K562 (cell line): ENCODE measurements around the gene RDH13. TPM values are rescaled to one million over a fixed set of nuclear protein-coding genes. Genes with fewer than 3 reads are reported as not detected.
A peak's percentile ranks its signal among the peaks of the same experiment; 100 is the strongest.

Experiments used
- ATAC-seq: fragments of 200-7000 bp; cut with Tn5 transposase; 3 replicates; pipeline ENCODE4 v1.9.1; 2020; ENCODE audit warnings: moderate library complexity
- BruUV-seq: library from RNA; stranded (reverse); fragments of 400-500 nt; replicated peaks from 2 replicates; lab custom pipeline; 2021; lab: Mats Ljungman, UMichigan
- CTCF ChIA-PET: fragments of 300-600 bp; formaldehyde crosslinking; extraction: SDS; loops from one replicate; lab custom pipeline; 2021; ENCODE audit warnings: low intra/inter-chr PET ratio; lab: Yijun Ruan, JAX
- POLR2A ChIA-PET: fragments of 300-600, 350-650 bp; sonication (Branson Sonifier 250); formaldehyde crosslinking; extraction: SDS; loops from one replicate; lab custom pipeline; 2021; ENCODE audit warnings: antibody characterized with exemption, inconsistent platforms; lab: Yijun Ruan, JAX
- DNase-seq, 4 experiments: peaks; one replicate each; pipeline versions ENCODE4 v3.0.0 to v3.0.0-alpha.2; 2011 to 2018; ENCODE audit warnings: low spot score in 3 of 4, mixed read lengths in 3 of 4; ENCODE audit errors: extremely low read depth in 1 of 4
- FAIRE-seq: peaks from 2 replicates; lab custom pipeline; 2011; peaks lifted over from hg19 to GRCh38; lab: Jason Lieb, UNC
- H2AFZ ChIP-seq: 2 replicates; pipeline ENCODE4 v1.6.0; 2011; ENCODE audit warnings: low read depth, low read length, control low read depth, inconsistent platforms
- H3K27ac ChIP-seq: fragments of 200-600 bp; 3 replicates; pipeline ENCODE4 v1.8.0; 2011; ENCODE audit warnings: low read depth, mild to moderate bottlenecking, control low read depth, inconsistent platforms, low read length, moderate library complexity, mixed read lengths; ENCODE audit errors: extremely low read depth
- H3K27me3 ChIP-seq, 2 experiments: fragments of 300-600 bp in 1 of 2; 2 replicates in 1 of 2; 3 replicates in 1 of 2; pipeline versions ENCODE4 v1.6.0 to v1.8.0; 2011; ENCODE audit warnings: inconsistent platforms in 2 of 2, low read length in 2 of 2, mild to moderate bottlenecking in 1 of 2, mixed read lengths in 1 of 2, moderate library complexity in 1 of 2; ENCODE audit not compliant: control insufficient read depth in 2 of 2, insufficient read depth in 2 of 2
- H3K36me3 ChIP-seq: fragments of 300-600 bp; 3 replicates; pipeline ENCODE4 v1.8.0; 2011; ENCODE audit warnings: mild to moderate bottlenecking, low read length, inconsistent platforms; ENCODE audit not compliant: control insufficient read depth, insufficient read depth
- H3K4me1 ChIP-seq, 2 experiments: fragments of 200-600 bp in 1 of 2; replicated peaks in 1 of 2; 2 replicates in 1 of 2; 3 replicates in 1 of 2; pipeline versions ENCODE4 v1.5.1 to v1.8.0; 2011; ENCODE audit warnings: inconsistent platforms in 2 of 2, low read length in 2 of 2, mild to moderate bottlenecking in 1 of 2, mixed read lengths in 1 of 2, moderate library complexity in 1 of 2; ENCODE audit not compliant: control insufficient read depth in 2 of 2, insufficient read depth in 2 of 2
- H3K4me2 ChIP-seq: 2 replicates; pipeline ENCODE4 v1.6.1; 2011; ENCODE audit warnings: low read length, control low read depth, inconsistent platforms, mixed read lengths; ENCODE audit not compliant: insufficient read depth
- H3K4me3 ChIP-seq: fragments of 200-600 bp; sonication (generic), shearing (Covaris generic); 2 replicates; pipeline ENCODE4 v1.5.1; 2016; ENCODE audit warnings: control low read depth, inconsistent platforms
- H3K79me2 ChIP-seq: fragments of 200-600 bp; 3 replicates; pipeline ENCODE4 v1.8.0; 2011; ENCODE audit warnings: low read length, inconsistent platforms; ENCODE audit not compliant: control insufficient read depth, insufficient read depth
- H3K9ac ChIP-seq, 2 experiments: 2 replicates each; pipeline versions ENCODE4 v1.6.0 to v1.6.1; 2011; ENCODE audit warnings: low read depth in 2 of 2, low read length in 2 of 2, control low read depth in 1 of 2, inconsistent platforms in 1 of 2, mild to moderate bottlenecking in 1 of 2, mixed read lengths in 1 of 2; ENCODE audit not compliant: insufficient read depth in 1 of 2
- H3K9me1 ChIP-seq: one replicate; pipeline ENCODE4 v1.6.0; 2011; ENCODE audit warnings: inconsistent platforms, mild to moderate bottlenecking, low read length, moderate library complexity; ENCODE audit not compliant: control insufficient read depth, insufficient read depth
- H3K9me3 ChIP-seq: replicated peaks from 2 replicates; pipeline ENCODE4 v1.5.1; 2011; ENCODE audit warnings: low read depth, low read length, inconsistent platforms; ENCODE audit not compliant: control insufficient read depth, insufficient read depth
- H4K20me1 ChIP-seq: replicated peaks from 2 replicates; pipeline ENCODE4 v1.6.1; 2011; ENCODE audit warnings: low read length, inconsistent platforms, mixed read lengths; ENCODE audit not compliant: control insufficient read depth, insufficient read depth
- ARID4B ChIP-seq: sonication (generic); formaldehyde crosslinking; IDR thresholded peaks from 2 replicates; pipeline ENCODE4 v1.8.0; 2022; ENCODE audit warnings: mild to moderate bottlenecking, missing genetic modification reagents
- BRD9 ChIP-seq: fragments of 450-650 bp; IDR thresholded peaks from 2 replicates; pipeline ENCODE4 v1.6.1; 2018; ENCODE audit warnings: low read depth; ENCODE audit not compliant: partially characterized antibody
- EGR1 ChIP-seq: fragments of 450-650 bp; conservative IDR thresholded peaks from 2 replicates; pipeline ENCODE4 v1.6.1; 2017; ENCODE audit warnings: mild to moderate bottlenecking
- MLLT1 ChIP-seq, 2 experiments: fragments of 450-650 bp; IDR thresholded peaks; 2 replicates each; pipeline ENCODE4 v1.6.1; 2016
- NBN ChIP-seq: fragments of 450-650 bp; IDR thresholded peaks from 2 replicates; pipeline ENCODE4 v1.6.1; 2016; ENCODE audit warnings: low read depth, mild to moderate bottlenecking
- NCOA1 ChIP-seq: fragments of 450-650 bp; IDR thresholded peaks from 2 replicates; pipeline ENCODE4 v1.6.1; 2016; ENCODE audit warnings: low read depth
- NEUROD1 ChIP-seq: fragments of 150-350 bp; IDR thresholded peaks from 2 replicates; pipeline ENCODE4 v1.6.1; 2014; ENCODE audit warnings: borderline replicate concordance, low read length, low read depth; ENCODE audit not compliant: partially characterized antibody
- PRPF4 ChIP-seq: fragments of 200-400 bp; formaldehyde crosslinking; IDR thresholded peaks from one replicate; pipeline ENCODE4 v1.6.1; 2017; ENCODE audit warnings: low read length, low read depth, mild to moderate bottlenecking; ENCODE audit not compliant: insufficient read depth, poor library complexity, severe bottlenecking
- RBBP5 ChIP-seq: fragments of 200-600 bp; sonication (generic); IDR thresholded peaks from 2 replicates; pipeline ENCODE4 v1.6.1; 2012; ENCODE audit warnings: borderline replicate concordance, mild to moderate bottlenecking, low read length, control low read depth, inconsistent platforms; ENCODE audit not compliant: insufficient read depth, poor library complexity, severe bottlenecking
- RNF2 ChIP-seq: sonication (generic); IDR thresholded peaks from 2 replicates; pipeline ENCODE4 v1.6.1; 2016
- TRIM28 ChIP-seq: fragments of 450-650 bp; IDR thresholded peaks from 2 replicates; pipeline ENCODE4 v1.6.1; 2017
- XRCC5 ChIP-seq: fragments of 200-400 bp; formaldehyde crosslinking; IDR thresholded peaks from 2 replicates; pipeline ENCODE4 v1.6.1; 2017; ENCODE audit warnings: low read depth, mild to moderate bottlenecking, low read length
- ZBTB1 ChIP-seq: sonication (generic); formaldehyde crosslinking; IDR thresholded peaks from 2 replicates; pipeline ENCODE4 v1.8.1; 2023; ENCODE audit warnings: missing genetic modification reagents, low read depth, mild to moderate bottlenecking, borderline replicate concordance
- ZBTB7A ChIP-seq: IDR thresholded peaks from 2 replicates; pipeline ENCODE4 v1.6.1; 2011; ENCODE audit warnings: low read depth, mild to moderate bottlenecking, low read length, moderate library complexity, borderline replicate concordance; ENCODE audit not compliant: control insufficient read depth
- ZNF431 ChIP-seq: sonication (generic); formaldehyde crosslinking; IDR thresholded peaks from 2 replicates; pipeline ENCODE4 v1.8.0; 2022; ENCODE audit warnings: mild to moderate bottlenecking, missing genetic modification reagents
- WGBS: fragments of 100-300 bp; shearing (Covaris generic); methylation state at CpG from one replicate; pipeline ENCODE4 v1.1.6; 2016; ENCODE audit warnings: low coverage, mixed read lengths; ENCODE audit not compliant: insufficient coverage; ENCODE audit errors: missing lambda C conversion rate; 5-methylcytosine and 5-hydroxymethylcytosine counted together
- in situ Hi-C: fragments of 300-500 bp; cut with MboI; formaldehyde crosslinking; loops from 4 replicates; pipeline ENCODE4 v1.15.0; 2018; ENCODE audit warnings: inconsistent platforms, mixed read lengths
- intact Hi-C: fragments of 100-400 bp; cut with micrococcal nuclease; formaldehyde crosslinking; loops from 2 replicates; pipeline ENCODE4 v1.14.2; 2022
- polyA plus RNA-seq, 8 experiments: library from polyadenylated mRNA; depleted of rRNA in 4 of 8; stranded (reverse) in 5 of 8; unstranded in 3 of 8; fragments of >200 nt; fragmentation: Nextera tagmentation in 2 of 8; fragmentation: Illumina TruSeq in 1 of 8; extraction: Ambion mirVana in 2 of 8; extraction: Trizol in 1 of 8; gene quantifications; 2 replicates each; pipeline versions ENCODE4 v1.2.1 to v1.2.3, GENCODE V29; 2011 to 2014; ENCODE audit warnings: inconsistent platforms in 1 of 8, missing spikeins in 1 of 8
- total RNA-seq, 7 experiments: library from RNA; depleted of rRNA in 6 of 7; stranded (reverse); fragments of >200 nt in 6 of 7; fragmentation: Illumina TruSeq in 2 of 7; extraction: Trizol in 2 of 7; gene quantifications; 2 replicates each; pipeline versions ENCODE4 v1.2.1 to v1.2.3, GENCODE V29; 2011 to 2021; ENCODE audit warnings: low replicate concordance in 1 of 7

The RDH13 gene
- total and polyA plus RNA-seq, 9 of the 15 experiments (the other 6 are each of a cell fraction or from before 2014, with no cell fraction given), result 7.5 to 70.3 (median 39.5) TPM

- FAIRE-seq (peak; percentile 93), DNase-seq (peak; percentile 93 to 98 (median 96)), ATAC-seq (peak; percentile 91)
- in situ Hi-C loops (no loop called here), intact Hi-C loops (loop anchor here (10.0 kb wide), 1 partner anchor 334 kb away; no protein-coding TSS in a partner anchor)
- Histone ChIP-seq H3K4me1 (peaks cover 0 to 55% of the 10 kb centered on the region in 2 experiments; a peak in 3 of 5 replicates), H3K4me2 (peak overlapping the region; percentile 98), H2AFZ (peak overlapping the region; percentile 93), H3K9ac (peak overlapping the region; percentile 92 to 95), H3K36me3 (peaks cover 7% of the 10 kb centered on the region; the same call in 1 of the 3 replicates), H3K27ac (peak overlapping the region; percentile 99), H3K79me2 (peaks cover 7% of the 10 kb centered on the region; the same call in 2 of the 3 replicates), H3K9me1 (no peaks in the 10 kb centered on the region), H3K27me3 (no peaks in the 10 kb centered on the region), H3K9me3 (no peaks in the 10 kb centered on the region), H4K20me1 (no peaks in the 10 kb centered on the region), H3K4me3 (peak overlapping the region; percentile 86)
- BruUV-seq, result TSS peak; percentile 83
- ChIA-PET POLR2A (interaction anchor here (0.5 to 2.4 kb wide), 12 partner anchors 9 to 317 kb away, joined by 3 to 32 read pairs (median 4); partner anchors contain the start of gene RDH13), CTCF (no interaction called here)
- WGBS, result under 1% methylated on average over 54 of the region's 55 CpGs
- TF ChIP-seq TRIM28 (peak; percentile 21; the same call in 1 of the 2 replicates), RBBP5 (peak; percentile 37), ZBTB7A (peak; percentile 56; the same call in 1 of the 2 replicates), ZBTB1 (CRISPR knock-in tag) (no peak), NBN (peak; percentile 77), BRD9 (peak; percentile 87), ARID4B (peak; percentile 74; the same call in 1 of the 2 replicates), PRPF4 (no peak), EGR1 (peak; percentile 69), XRCC5 (no peak), ZNF431 (CRISPR knock-in tag) (peak; percentile 39; the same call in 1 of the 2 replicates), NCOA1 (peak; percentile 46; the same call in 1 of the 2 replicates), RNF2 (no peak), NEUROD1 (no peak), MLLT1 (IDR thresholded peaks at IDR 0.05) (peak; percentile 59 to 73; a peak in 2 of 4 replicates)
Observed at GRCh38 chr19:55080121-55080967, 17.4 kb upstream of the RDH13 start.
